ENCODE results near the gene PRR33. TPM values are rescaled to one million over a fixed set of nuclear protein-coding genes. Genes with fewer than 3 reads are reported as not detected.

PRR33 gene
- total and polyA plus RNA-seq, 10 of the 15 experiments (the other 5 are each of a cell fraction or from before 2014, with no cell fraction given) = 0.02 to 1.0 (median 0.38) TPM; not detected in 6

- no peak overlapping the region for H3K9ac ChIP-seq (ENCODE audit: control insufficient read depth, insufficient read depth, low read length)
- H2AFZ ChIP-seq (ENCODE audit: control insufficient read depth, low read depth, low read length) = no peak overlapping the region
- ChIA-PET SMC1A (ENCODE audit: uncharacterized antibody, unreplicated experiment) (interaction anchor here (1.6 kb wide), 1 partner anchor 15 kb away, joined by 3 read pairs; no protein-coding TSS in a partner anchor), RAD21 (ENCODE audit: unreplicated experiment) (no interaction called here), CTCF (no interaction called here), POLR2A (no interaction called here)
- DNase-seq (ENCODE audit: low read depth, low spot score) (no peak), FAIRE-seq (no peak), ATAC-seq (no peak)
- no peaks in the 10 kb centered on the region for H3K9me3 ChIP-seq (replicated peaks; ENCODE audit: control insufficient read depth, insufficient read depth, low read length)
- H3K27me3 ChIP-seq (replicated peaks in 1 of 2; ENCODE audit: control insufficient read depth in 2 of 2, insufficient read depth in 2 of 2, low read length in 1 of 2) = no peaks in the 10 kb centered on the region
- in situ Hi-C loops (cut with MboI) (no loop called here), intact Hi-C loops (cut with micrococcal nuclease; ENCODE audit: unreplicated experiment) (no loop called here)
- H3K27ac ChIP-seq (ENCODE audit: control insufficient read depth, insufficient read depth) = no peak overlapping the region
- 89% methylated on average over 6 of the region's 8 CpGs for WGBS (ENCODE audit: insufficient coverage, insufficient replicate concordance, low lambda C conversion rate, missing lambda C conversion rate)
- H3K4me2 ChIP-seq (ENCODE audit: control insufficient read depth, insufficient read depth) = no peak overlapping the region
- BruUV-seq (replicated peaks) = no TSS peak
- H4K20me1 ChIP-seq (ENCODE audit: control insufficient read depth, insufficient read depth) = peaks cover 9% of the 10 kb centered on the region
- peaks cover 25% of the 10 kb centered on the region for H3K79me2 ChIP-seq (ENCODE audit: control insufficient read depth, insufficient read depth, low read length)
- no peak for TF ChIP-seq MAX (IDR thresholded peaks at IDR 0.05; ENCODE audit: low read depth, low read length)
- peak; percentile 21 for TF ChIP-seq POLR2A (IDR thresholded peaks at IDR 0.05; ENCODE audit: low read depth, low read length)
- no peak overlapping the region for H3K4me3 ChIP-seq
- H3K36me3 ChIP-seq (ENCODE audit: control insufficient read depth in 2 of 2, insufficient read depth in 2 of 2, low read length in 1 of 2) = peaks cover 2 to 10% of the 10 kb centered on the region in 2 experiments; a peak in 3 of 4 replicates
- no peaks in the 10 kb centered on the region; the same call in 1 of the 2 replicates for H3K4me1 ChIP-seq (ENCODE audit: control insufficient read depth, insufficient read depth, low read length)
Observed at GRCh38 chr11:1866226-1866625, 25.5 kb downstream of the PRR33 start.

GRCh38 chr11:1864831-1865665, 26.6 kb downstream of the PRR33 start:
- ChIA-PET SMC1A (ENCODE audit: uncharacterized antibody, unreplicated experiment) (no interaction called here), RAD21 (ENCODE audit: unreplicated experiment) (no interaction called here), POLR2A (no interaction called here), CTCF (no interaction called here)
- FAIRE-seq (no peak), ATAC-seq (peak; percentile 9), DNase-seq (ENCODE audit: low read depth, low spot score) (no peak)
- Histone ChIP-seq H3K9ac (ENCODE audit: control insufficient read depth, insufficient read depth, low read length) (no peak overlapping the region), H3K4me3 (no peak overlapping the region), H3K79me2 (ENCODE audit: control insufficient read depth, insufficient read depth, low read length) (peaks cover 35% of the 10 kb centered on the region), H3K36me3 (ENCODE audit: control insufficient read depth in 2 of 2, insufficient read depth in 2 of 2, low read length in 1 of 2) (peaks cover 2 to 10% of the 10 kb centered on the region in 2 experiments; a peak in 3 of 4 replicates), H3K4me1 (ENCODE audit: control insufficient read depth, insufficient read depth, low read length) (no peaks in the 10 kb centered on the region; the same call in 1 of the 2 replicates), H2AFZ (ENCODE audit: control insufficient read depth, low read depth, low read length) (no peak overlapping the region), H3K27ac (ENCODE audit: control insufficient read depth, insufficient read depth) (no peak overlapping the region), H3K4me2 (ENCODE audit: control insufficient read depth, insufficient read depth) (no peak overlapping the region), H3K27me3 (replicated peaks in 1 of 2; ENCODE audit: control insufficient read depth in 2 of 2, insufficient read depth in 2 of 2, low read length in 1 of 2) (no peaks in the 10 kb centered on the region), H3K9me3 (replicated peaks; ENCODE audit: control insufficient read depth, insufficient read depth, low read length) (no peaks in the 10 kb centered on the region), H4K20me1 (ENCODE audit: control insufficient read depth, insufficient read depth) (peaks cover 9% of the 10 kb centered on the region)
- intact Hi-C loops (cut with micrococcal nuclease; ENCODE audit: unreplicated experiment) = no loop called here
- no TSS peak for BruUV-seq (replicated peaks)
- 0 out of 2 replicates have a peak, but pooled peaks have one; percentile 6 for TF ChIP-seq POLR2A (IDR thresholded peaks at IDR 0.05; ENCODE audit: low read depth, low read length)
- no peak for TF ChIP-seq ATF7 (IDR thresholded peaks at IDR 0.05; ENCODE audit: low read depth)
- peak; percentile 62; the same call in 1 of the 2 replicates for TF ChIP-seq POLR2AphosphoS5 (IDR thresholded peaks at IDR 0.05; ENCODE audit: low read length)
- WGBS (ENCODE audit: insufficient coverage, insufficient replicate concordance, low lambda C conversion rate, missing lambda C conversion rate) = 91% methylated on average over 30 of the region's 30 CpGs
- in situ Hi-C loops (cut with MboI) = no loop called here
